ENCODE results near the gene MPHOSPH9.
A peak's percentile ranks its signal among the peaks of the same experiment; 100 is the strongest.

The MPHOSPH9 gene

GRCh38 chr12:123131879-123132402 is 101.0 kb downstream of the MPHOSPH9 start:
- Histone ChIP-seq H3K36me3 (no peaks in the 10 kb centered on the region), H3K27me3 (no peaks in the 10 kb centered on the region), H3K4me1 (peaks cover under 1% of the 10 kb centered on the region; the same call in 1 of the 2 replicates), H3K9me3 (no peaks in the 10 kb centered on the region), H3K4me3 (ENCODE audit: low read depth, low read length) (no peak overlapping the region)
- no peak for TF ChIP-seq CTCF (IDR thresholded peaks at IDR 0.05; ENCODE audit: low read depth, low read length)
- no peak for DNase-seq

- Histone ChIP-seq H3K4me3 (ENCODE audit: low read depth, low read length) (no peak overlapping the region), H3K27me3 (no peaks in the 10 kb centered on the region), H3K36me3 (no peaks in the 10 kb centered on the region), H3K4me1 (peaks cover 2% of the 10 kb centered on the region; the same call in 1 of the 2 replicates), H3K9me3 (no peaks in the 10 kb centered on the region)
- DNase-seq: peak; percentile 36
- no peak for TF ChIP-seq CTCF (IDR thresholded peaks at IDR 0.05; ENCODE audit: low read depth, low read length)
These were observed 101.6 kb downstream of the MPHOSPH9 start for GRCh38 chr12:123131291-123131832.

GRCh38 chr12:123129621-123130020 is 103.3 kb downstream of the MPHOSPH9 start:
- DNase-seq: no peak
- H3K9me3 ChIP-seq: no peaks in the 10 kb centered on the region
- no peak overlapping the region for H3K4me3 ChIP-seq (ENCODE audit: low read depth, low read length)
- peaks cover 2% of the 10 kb centered on the region; the same call in 1 of the 2 replicates for H3K4me1 ChIP-seq
- H3K27me3 ChIP-seq: no peaks in the 10 kb centered on the region
- no peaks in the 10 kb centered on the region for H3K36me3 ChIP-seq
- TF ChIP-seq CTCF (IDR thresholded peaks at IDR 0.05; ENCODE audit: low read depth, low read length): no peak

- H3K27me3 ChIP-seq: no peaks in the 10 kb centered on the region
- H3K4me1 ChIP-seq: peaks cover 2% of the 10 kb centered on the region; the same call in 1 of the 2 replicates
- TF ChIP-seq CTCF (IDR thresholded peaks at IDR 0.05; ENCODE audit: low read depth, low read length): no peak
- H3K36me3 ChIP-seq: no peaks in the 10 kb centered on the region
- no peak for DNase-seq
- H3K9me3 ChIP-seq: no peaks in the 10 kb centered on the region
- H3K4me3 ChIP-seq (ENCODE audit: low read depth, low read length): no peak overlapping the region
These were observed 105.8 kb downstream of the MPHOSPH9 start for GRCh38 chr12:123127182-123127495.

GRCh38 chr12:123126294-123127181 is 106.4 kb downstream of the MPHOSPH9 start:
- H3K4me3 ChIP-seq (ENCODE audit: low read depth, low read length): no peak overlapping the region
- DNase-seq: no peak
- no peaks in the 10 kb centered on the region for H3K9me3 ChIP-seq
- TF ChIP-seq CTCF (IDR thresholded peaks at IDR 0.05; ENCODE audit: low read depth, low read length): peak; percentile 25; the same call in 1 of the 2 replicates
- no peaks in the 10 kb centered on the region for H3K27me3 ChIP-seq
- no peaks in the 10 kb centered on the region for H3K36me3 ChIP-seq
- H3K4me1 ChIP-seq: peaks cover 2% of the 10 kb centered on the region; the same call in 1 of the 2 replicates

- Histone ChIP-seq H3K4me1 (peaks cover 2% of the 10 kb centered on the region; the same call in 1 of the 2 replicates), H3K4me3 (ENCODE audit: low read depth, low read length) (no peak overlapping the region), H3K9me3 (no peaks in the 10 kb centered on the region), H3K36me3 (no peaks in the 10 kb centered on the region), H3K27me3 (no peaks in the 10 kb centered on the region)
- DNase-seq: no peak
- TF ChIP-seq CTCF (IDR thresholded peaks at IDR 0.05; ENCODE audit: low read depth, low read length): no peak
These were observed 110.3 kb downstream of the MPHOSPH9 start for GRCh38 chr12:123122626-123123025.

Measured in BE2C (cell line).